ENCODE results near the gene PDE11A. TPM values are rescaled to one million over a fixed set of nuclear protein-coding genes. Genes with fewer than 3 reads are reported as not detected.

The PDE11A gene
- total and polyA plus RNA-seq, 2 experiments from 2014 or later = 0.08 to 0.73 TPM

GRCh38 chr2:177724398-177725287 is 347.9 kb downstream of the PDE11A start:
- H3K4me1 ChIP-seq (ENCODE audit: insufficient read depth) = 0 out of 2 replicates have a peak, but pooled peaks cover 2% of the 10 kb centered on the region
- DNase-seq (ENCODE audit: low spot score) (peak; percentile 77), ATAC-seq (peak; percentile 88)
- no peaks in the 10 kb centered on the region for H3K36me3 ChIP-seq (ENCODE audit: insufficient read depth)
- H3F3A ChIP-seq (replicated peaks; ENCODE audit: low read depth) = no peaks in the 10 kb centered on the region
- no peak overlapping the region for H2AFZ ChIP-seq
- H3K4me3 Mint-ChIP-seq = no peak overlapping the region
- H3K36me3 Mint-ChIP-seq (ENCODE audit: low read depth) = no peaks in the 10 kb centered on the region
- no peaks in the 10 kb centered on the region for H3K4me1 Mint-ChIP-seq
- H3K9me3 Mint-ChIP-seq = no peaks in the 10 kb centered on the region
- peaks cover 24% of the 10 kb centered on the region for H3K27me3 Mint-ChIP-seq (ENCODE audit: insufficient read depth, low read depth, poor library complexity)
- TF ChIP-seq NANOG (IDR thresholded peaks at IDR 0.05; ENCODE audit: borderline replicate concordance) = no peak
- TF ChIP-seq CTCF (conservative IDR thresholded peaks at IDR 0.05; ENCODE audit: low read depth in 2 of 2) = peak; percentile 92 to 99
- H3K4me3 ChIP-seq = no peak overlapping the region
- H3K27ac ChIP-seq (ENCODE audit: low read depth) = no peak overlapping the region
- no peaks in the 10 kb centered on the region for H4K20me1 ChIP-seq (replicated peaks; ENCODE audit: insufficient read depth)
- H3K27ac Mint-ChIP-seq = no peak overlapping the region
- H3K79me2 ChIP-seq (replicated peaks; ENCODE audit: insufficient read depth) = no peaks in the 10 kb centered on the region
- peaks cover 44% of the 10 kb centered on the region for H3K27me3 ChIP-seq (ENCODE audit: insufficient read depth)
- H3K9me2 ChIP-seq (ENCODE audit: insufficient read depth) = no peaks in the 10 kb centered on the region
- H3K4me2 ChIP-seq = no peak overlapping the region

- Histone ChIP-seq H3K27ac (ENCODE audit: low read depth) (no peak overlapping the region), H3K9me2 (ENCODE audit: insufficient read depth) (no peaks in the 10 kb centered on the region), H3K4me3 (no peak overlapping the region), H4K20me1 (replicated peaks; ENCODE audit: insufficient read depth) (no peaks in the 10 kb centered on the region; the same call in 1 of the 2 replicates), H2AFZ (no peak overlapping the region), H3K4me1 (ENCODE audit: insufficient read depth) (0 out of 2 replicates have a peak, but pooled peaks cover 2% of the 10 kb centered on the region), H3K27me3 (ENCODE audit: insufficient read depth) (peaks cover 30% of the 10 kb centered on the region), H3K4me2 (no peak overlapping the region), H3F3A (replicated peaks; ENCODE audit: low read depth) (no peaks in the 10 kb centered on the region), H3K79me2 (replicated peaks; ENCODE audit: insufficient read depth) (no peaks in the 10 kb centered on the region), H3K36me3 (ENCODE audit: insufficient read depth) (no peaks in the 10 kb centered on the region)
- Mint-ChIP-seq H3K4me1 (no peaks in the 10 kb centered on the region), H3K36me3 (ENCODE audit: low read depth) (no peaks in the 10 kb centered on the region), H3K27ac (no peak overlapping the region), H3K9me3 (no peaks in the 10 kb centered on the region), H3K4me3 (no peak overlapping the region), H3K27me3 (ENCODE audit: insufficient read depth, low read depth, poor library complexity) (peaks cover 17% of the 10 kb centered on the region)
- ATAC-seq (no peak), DNase-seq (ENCODE audit: low spot score) (no peak)
- no peak for TF ChIP-seq STAT1 (IDR thresholded peaks at IDR 0.05; ENCODE audit: unreplicated experiment)
- no peak for TF ChIP-seq POLR2AphosphoS5 (IDR thresholded peaks at IDR 0.05; ENCODE audit: low read depth)
- no peak for TF ChIP-seq REST (IDR thresholded peaks at IDR 0.05; ENCODE audit: unreplicated experiment)
- TF ChIP-seq ETS1 (IDR thresholded peaks at IDR 0.05) = no peak
- TF ChIP-seq EZH2 (IDR thresholded peaks at IDR 0.05; ENCODE audit: low read depth, unreplicated experiment) = no peak
- no peak for TF ChIP-seq CTCF (conservative IDR thresholded peaks at IDR 0.05; ENCODE audit: low read depth in 2 of 2)
- no peak for TF ChIP-seq ZNF114 (CRISPR knock-in tag; IDR thresholded peaks at IDR 0.05)
These were observed 349.3 kb downstream of the PDE11A start for GRCh38 chr2:177723235-177723634.
